LNCAP (cell line): ENCODE data around the gene DDI1.

Experiments
- TF ChIP-seq, protein P1 (sequence below): fragments of 450-650 bp; IDR thresholded peaks from 2 replicates; pipeline ENCODE4 v1.5.1; 2017; ENCODE audit warnings: mild to moderate bottlenecking

Gene DDI1

DNA sequence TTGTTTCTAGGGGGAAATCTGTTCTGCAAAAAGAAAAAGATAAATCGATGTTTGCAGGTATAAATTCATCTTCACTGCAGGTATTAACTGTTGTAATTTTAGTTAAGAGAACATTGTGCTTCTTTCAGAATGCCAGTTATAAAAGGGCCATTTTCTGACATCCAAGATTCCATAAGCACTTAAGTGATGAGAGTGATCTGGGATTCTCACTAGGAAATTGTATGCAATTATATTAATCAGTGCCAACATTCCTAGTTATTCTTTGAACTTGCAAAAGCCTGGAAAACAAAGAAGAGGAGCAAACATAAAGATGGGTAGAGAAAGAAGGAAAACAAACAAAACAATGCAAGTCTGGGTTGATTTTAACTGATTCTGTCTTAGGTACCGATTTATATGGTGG lies 5.4 kb downstream of the DDI1 start:
- TF ChIP-seq, protein P1, sequence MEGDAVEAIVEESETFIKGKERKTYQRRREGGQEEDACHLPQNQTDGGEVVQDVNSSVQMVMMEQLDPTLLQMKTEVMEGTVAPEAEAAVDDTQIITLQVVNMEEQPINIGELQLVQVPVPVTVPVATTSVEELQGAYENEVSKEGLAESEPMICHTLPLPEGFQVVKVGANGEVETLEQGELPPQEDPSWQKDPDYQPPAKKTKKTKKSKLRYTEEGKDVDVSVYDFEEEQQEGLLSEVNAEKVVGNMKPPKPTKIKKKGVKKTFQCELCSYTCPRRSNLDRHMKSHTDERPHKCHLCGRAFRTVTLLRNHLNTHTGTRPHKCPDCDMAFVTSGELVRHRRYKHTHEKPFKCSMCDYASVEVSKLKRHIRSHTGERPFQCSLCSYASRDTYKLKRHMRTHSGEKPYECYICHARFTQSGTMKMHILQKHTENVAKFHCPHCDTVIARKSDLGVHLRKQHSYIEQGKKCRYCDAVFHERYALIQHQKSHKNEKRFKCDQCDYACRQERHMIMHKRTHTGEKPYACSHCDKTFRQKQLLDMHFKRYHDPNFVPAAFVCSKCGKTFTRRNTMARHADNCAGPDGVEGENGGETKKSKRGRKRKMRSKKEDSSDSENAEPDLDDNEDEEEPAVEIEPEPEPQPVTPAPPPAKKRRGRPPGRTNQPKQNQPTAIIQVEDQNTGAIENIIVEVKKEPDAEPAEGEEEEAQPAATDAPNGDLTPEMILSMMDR, result no peak

DNA sequence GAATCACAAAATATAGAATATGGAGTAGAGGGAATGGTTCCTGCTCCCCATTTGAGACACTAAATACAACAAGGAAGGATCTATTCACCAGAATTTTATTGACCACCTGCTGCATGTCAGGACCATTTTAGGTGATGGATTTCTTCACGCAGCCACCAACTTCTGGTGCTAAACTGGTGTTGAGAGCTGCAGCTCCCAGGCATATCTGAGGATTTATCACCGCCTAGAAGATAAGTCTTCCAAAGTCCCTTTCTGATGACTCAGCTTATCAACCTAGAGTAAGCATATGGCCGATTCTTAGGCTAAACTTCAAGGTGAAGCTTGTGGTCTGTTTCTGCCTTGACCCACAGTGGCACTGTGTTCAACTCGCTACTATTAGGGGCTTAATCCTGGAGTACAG lies 6.7 kb downstream of the DDI1 start:
- TF ChIP-seq, protein P1, result no peak

DNA sequence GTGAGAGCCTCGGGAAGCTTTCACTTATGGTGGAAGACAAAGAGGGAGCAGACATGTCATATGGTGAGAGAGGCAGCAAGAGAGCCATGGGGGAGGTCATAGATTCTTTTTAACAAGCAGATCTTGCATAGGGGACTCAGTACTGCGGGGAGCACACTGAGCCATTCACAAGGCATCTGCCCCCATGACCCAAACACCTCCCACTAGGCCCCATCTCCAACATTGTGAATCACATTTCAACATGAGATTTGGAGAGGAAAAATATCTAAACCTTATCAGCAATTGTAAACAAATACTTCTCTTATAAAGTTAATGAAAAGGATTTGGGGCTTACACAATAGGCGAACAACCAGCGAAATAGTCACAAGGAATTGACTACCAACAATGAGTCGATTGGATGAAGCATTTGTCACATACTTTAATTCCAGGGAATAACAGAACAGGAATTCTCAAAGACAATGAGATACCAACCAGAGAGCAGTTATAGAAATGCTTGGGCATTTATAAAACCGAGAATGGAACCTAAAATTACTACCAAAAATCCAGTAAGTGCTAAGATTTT lies 7.3 kb downstream of the DDI1 start:
- TF ChIP-seq, protein P1, result no peak

DNA sequence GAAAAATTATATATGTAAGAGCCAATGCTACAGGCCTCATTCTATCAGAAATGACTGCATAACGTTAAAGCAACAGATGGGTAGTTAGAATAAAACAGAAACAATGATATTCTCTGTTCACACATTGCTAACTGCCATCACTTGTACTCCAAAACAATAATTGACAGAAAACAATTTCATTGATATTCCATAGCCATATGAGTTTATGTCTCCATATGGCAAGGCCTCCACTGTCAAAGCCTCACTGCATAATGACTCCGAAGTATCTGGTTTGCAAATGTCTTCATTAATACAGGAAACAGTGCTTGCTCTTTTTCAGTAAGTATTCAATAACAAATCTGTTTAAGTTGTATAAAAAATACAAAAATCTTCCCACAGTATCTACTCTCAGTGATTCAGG lies 9.9 kb downstream of the DDI1 start:
- TF ChIP-seq, protein P1, result no peak

DNA sequence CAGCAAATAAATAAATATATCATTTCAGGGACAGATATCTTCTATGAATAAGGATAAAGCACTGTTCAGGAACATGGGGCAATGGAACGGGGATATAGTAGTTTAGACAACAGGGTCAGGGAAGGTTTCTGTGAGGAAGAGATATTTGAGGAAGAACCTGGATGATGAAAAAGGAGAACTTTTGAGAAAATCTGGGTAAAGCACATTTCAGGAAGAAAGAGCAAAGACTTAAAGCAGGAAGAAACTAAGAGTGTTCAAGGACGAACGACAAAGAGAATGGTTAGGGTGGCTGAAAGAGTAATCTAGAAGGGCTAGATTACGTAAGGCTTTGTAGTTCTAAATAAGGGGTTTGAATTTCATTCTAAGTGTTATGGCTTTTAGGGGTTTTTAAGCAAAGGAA lies 12.7 kb downstream of the DDI1 start:
- TF ChIP-seq, protein P1, result no peak

DNA sequence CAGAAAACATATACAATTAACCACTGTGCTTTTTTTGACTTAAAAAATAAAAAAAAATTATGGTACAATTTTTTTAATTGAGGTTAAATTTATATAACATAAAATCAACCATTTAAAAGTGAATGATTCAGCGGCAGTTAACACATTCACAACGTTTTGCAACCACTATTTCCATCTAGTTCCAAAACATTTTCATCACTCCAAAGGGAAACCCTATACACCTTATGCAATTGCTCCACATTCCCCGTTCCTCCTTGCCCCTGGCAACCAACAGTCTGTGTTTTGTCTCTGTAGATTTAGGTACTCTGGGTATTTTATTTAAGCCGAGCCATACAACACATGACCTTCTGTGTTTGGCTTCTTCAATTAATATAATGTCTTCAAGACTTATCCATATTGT lies 15.3 kb downstream of the DDI1 start:
- TF ChIP-seq, protein P1, result no peak

DNA sequence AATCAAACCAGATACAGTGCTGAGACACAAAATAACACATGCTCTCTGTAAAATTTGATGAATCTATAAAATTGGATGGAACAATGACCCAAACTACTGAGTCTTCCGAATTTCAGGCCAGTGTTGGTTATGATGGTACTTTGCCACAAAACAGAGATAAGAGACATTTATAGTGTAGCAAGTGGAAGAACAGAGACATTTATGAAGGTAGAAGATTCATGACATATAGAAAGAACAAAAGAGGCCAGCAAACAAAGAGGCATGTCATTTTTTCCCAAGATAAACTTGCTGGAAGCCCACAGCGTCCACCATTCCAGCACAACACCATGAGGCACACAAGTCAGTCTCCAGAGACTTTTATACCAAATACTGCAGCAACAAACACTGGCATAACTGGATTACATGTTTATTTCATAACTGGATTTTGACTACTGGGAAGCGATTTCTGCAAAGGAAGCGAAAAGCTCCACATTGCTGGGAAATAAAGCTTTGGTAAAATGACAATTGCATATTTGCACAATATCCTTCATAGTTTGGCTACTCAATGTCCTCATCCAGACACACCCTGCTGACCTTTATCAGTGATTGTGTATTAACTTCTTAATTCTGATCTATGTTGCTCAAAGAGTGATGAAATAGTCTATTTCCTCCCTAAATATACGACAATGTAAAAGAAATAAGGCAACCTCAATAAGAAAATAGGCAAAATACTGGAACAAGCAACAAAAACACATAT lies 17.5 kb downstream of the DDI1 start:
- TF ChIP-seq, protein P1, result no peak
